Lung (tissue), 12 donors: Measurements from ENCODE around the gene ARHGAP28. TPM values are rescaled to one million over a fixed set of nuclear protein-coding genes. Genes with fewer than 3 reads are reported as not detected.

ENCODE experiments used
- ATAC-seq: fragments of 200-7000 bp; cut with Tn5 transposase; one replicate; pipeline ENCODE4 v1.9.1; 2020; ENCODE audit warnings: moderate number of reproducible peaks; ENCODE audit not compliant: insufficient read depth, low FRiP score
- DNase-seq, 3 donors: peaks; one replicate each; pipeline ENCODE4 v3.0.0-alpha.2; 2013 to 2017
- H3K27ac ChIP-seq, 2 donors: one replicate each; pipeline ENCODE4 v1.5.1; 2013; ENCODE audit warnings: mild to moderate bottlenecking in 2 of 2, moderate library complexity in 2 of 2, control low read depth in 1 of 2, inconsistent platforms in 1 of 2, low read depth in 1 of 2, low read length in 1 of 2
- H3K27me3 ChIP-seq, 3 donors: one replicate each; pipeline ENCODE4 v1.5.1; 2013; ENCODE audit warnings: low read length in 2 of 3; ENCODE audit not compliant: control insufficient read depth in 3 of 3, insufficient read depth in 3 of 3
- H3K36me3 ChIP-seq, 4 donors: one replicate each; pipeline ENCODE4 v1.5.1; 2013; ENCODE audit warnings: low read length in 4 of 4, mild to moderate bottlenecking in 1 of 4, moderate library complexity in 1 of 4; ENCODE audit not compliant: control insufficient read depth in 4 of 4, insufficient read depth in 4 of 4
- H3K4me1 ChIP-seq, 5 donors: one replicate each; pipeline ENCODE4 v1.5.1; 2013; ENCODE audit warnings: low read length in 5 of 5, mild to moderate bottlenecking in 2 of 5, moderate library complexity in 1 of 5; ENCODE audit not compliant: control insufficient read depth in 5 of 5, insufficient read depth in 5 of 5
- H3K4me3 ChIP-seq: one replicate; pipeline ENCODE4 v1.5.1; 2013; ENCODE audit warnings: mild to moderate bottlenecking, control low read depth, moderate library complexity
- H3K9ac ChIP-seq, 2 donors: one replicate each; pipeline ENCODE4 v1.5.1; 2013; ENCODE audit warnings: low read length in 2 of 2, control low read depth in 1 of 2; ENCODE audit not compliant: insufficient read depth in 1 of 2
- H3K9me3 ChIP-seq, 4 donors: one replicate each; pipeline ENCODE4 v1.5.1; 2013; ENCODE audit warnings: low read length in 3 of 4, mild to moderate bottlenecking in 1 of 4, moderate library complexity in 1 of 4; ENCODE audit not compliant: control insufficient read depth in 4 of 4, insufficient read depth in 3 of 4
- WGBS, 2 donors: extraction: QIAGEN DNeasy Blood & Tissue Kit; methylation state at CpG; one replicate each; pipeline ENCODE4 v1.1.7; 2013; 5-methylcytosine and 5-hydroxymethylcytosine counted together
- polyA plus RNA-seq, 2 donors: library from polyadenylated mRNA; stranded (reverse); fragments of 200-250 nt; gene quantifications; one replicate each; pipeline ENCODE4 v1.2.1, GENCODE V29; 2013
- total RNA-seq, 2 donors: library from RNA; depleted of rRNA in 1 of 2; stranded (reverse); fragments of >200 nt in 1 of 2; gene quantifications; one replicate each; pipeline ENCODE4 v1.2.1, GENCODE V29; 2014 to 2021
- TF ChIP-seq, protein P1 (sequence below): IDR thresholded peaks from 2 replicates; pipeline ENCODE4 v1.5.1; 2012; ENCODE audit warnings: mild to moderate bottlenecking; ENCODE audit errors: control extremely low read depth, extremely low read depth
- donor health status: control.
- donor health status: control.
- donor health status: Bipolar disorder and iron deficiency.
- donor health status: healthy.
- donor health status: DM: yes; HTN: yes; CAD: no.

The ARHGAP28 gene
- total and polyA plus RNA-seq, 4 donors = 1.4 to 123 (median 5.6) TPM

DNA sequence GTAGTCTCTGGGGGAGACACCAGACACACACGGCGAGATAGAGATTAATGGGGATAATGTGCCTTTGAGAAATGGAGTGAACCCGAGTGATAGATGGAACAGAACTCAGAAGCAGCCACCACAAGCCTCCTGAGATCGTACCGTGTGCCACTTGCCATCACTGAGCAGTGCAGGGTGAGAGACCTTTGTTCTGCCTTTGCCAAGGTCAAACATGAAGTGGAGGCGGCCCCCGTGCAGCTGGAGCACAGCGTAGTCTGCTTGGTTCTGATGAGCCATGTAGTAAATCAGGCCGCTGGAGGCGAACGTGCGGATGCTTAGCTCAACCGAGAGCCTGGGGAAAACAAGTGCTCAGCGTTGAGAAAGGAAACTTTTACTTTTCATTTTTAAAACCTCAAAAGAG is 221.1 kb downstream of the ARHGAP28 start:
- Histone ChIP-seq H3K9me3 (no peaks in the 10 kb centered on the region), H3K27me3 (no peaks in the 10 kb centered on the region), H3K4me3 (no peak overlapping the region), H3K36me3 (no peaks in the 10 kb centered on the region), H3K4me1 (peaks cover 0 to 32% (median 0%) of the 10 kb centered on the region in 5 donors), H3K9ac (no peak overlapping the region), H3K27ac (no peak overlapping the region)
- TF ChIP-seq, protein P1, sequence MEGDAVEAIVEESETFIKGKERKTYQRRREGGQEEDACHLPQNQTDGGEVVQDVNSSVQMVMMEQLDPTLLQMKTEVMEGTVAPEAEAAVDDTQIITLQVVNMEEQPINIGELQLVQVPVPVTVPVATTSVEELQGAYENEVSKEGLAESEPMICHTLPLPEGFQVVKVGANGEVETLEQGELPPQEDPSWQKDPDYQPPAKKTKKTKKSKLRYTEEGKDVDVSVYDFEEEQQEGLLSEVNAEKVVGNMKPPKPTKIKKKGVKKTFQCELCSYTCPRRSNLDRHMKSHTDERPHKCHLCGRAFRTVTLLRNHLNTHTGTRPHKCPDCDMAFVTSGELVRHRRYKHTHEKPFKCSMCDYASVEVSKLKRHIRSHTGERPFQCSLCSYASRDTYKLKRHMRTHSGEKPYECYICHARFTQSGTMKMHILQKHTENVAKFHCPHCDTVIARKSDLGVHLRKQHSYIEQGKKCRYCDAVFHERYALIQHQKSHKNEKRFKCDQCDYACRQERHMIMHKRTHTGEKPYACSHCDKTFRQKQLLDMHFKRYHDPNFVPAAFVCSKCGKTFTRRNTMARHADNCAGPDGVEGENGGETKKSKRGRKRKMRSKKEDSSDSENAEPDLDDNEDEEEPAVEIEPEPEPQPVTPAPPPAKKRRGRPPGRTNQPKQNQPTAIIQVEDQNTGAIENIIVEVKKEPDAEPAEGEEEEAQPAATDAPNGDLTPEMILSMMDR = no peak
- no peak for ATAC-seq
- no peak for DNase-seq
- 88 to 89% methylated on average over 14 of the region's 14 CpGs for WGBS, 2 donors

DNA sequence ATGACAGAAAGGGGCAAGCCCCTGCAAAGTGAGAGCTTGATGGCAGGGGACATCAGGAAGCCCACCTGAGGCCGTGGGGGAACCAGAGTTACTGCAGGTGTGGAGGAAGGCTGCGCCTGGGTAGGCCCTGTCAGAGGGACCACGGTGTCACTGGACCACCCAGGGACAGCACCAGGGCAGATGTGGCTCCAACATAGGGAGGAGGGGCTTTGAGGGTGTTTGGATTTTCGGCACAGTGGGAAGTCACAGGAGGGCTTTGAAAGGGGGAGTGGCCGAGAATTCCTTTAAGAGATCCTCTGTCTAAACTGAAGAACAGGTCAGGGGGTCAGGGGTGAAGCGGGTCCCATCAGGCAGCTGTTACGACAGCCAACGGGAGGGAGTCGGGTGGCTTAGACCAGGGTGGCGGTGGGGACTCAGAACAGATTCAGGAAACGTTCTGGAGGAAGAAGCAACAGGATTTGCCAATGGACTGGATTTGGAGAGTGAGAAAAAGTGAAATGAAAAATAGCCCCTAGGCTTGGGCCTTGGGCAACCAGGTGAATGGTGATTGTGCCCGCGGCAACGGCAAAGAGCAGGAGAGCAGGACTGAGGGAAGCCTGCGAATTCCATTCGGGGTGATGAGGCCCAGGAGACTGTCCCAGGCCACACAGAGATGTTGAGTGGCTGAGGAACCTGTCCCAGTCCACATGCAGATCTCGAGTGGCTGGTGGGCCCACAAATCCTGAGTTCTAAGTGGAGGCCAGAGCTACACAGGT is 222.0 kb downstream of the ARHGAP28 start:
- Histone ChIP-seq H3K27ac (no peak overlapping the region), H3K27me3 (no peaks in the 10 kb centered on the region), H3K4me1 (peaks cover 0 to 32% (median 0%) of the 10 kb centered on the region in 5 donors), H3K9ac (no peak overlapping the region), H3K9me3 (no peaks in the 10 kb centered on the region), H3K4me3 (no peak overlapping the region), H3K36me3 (no peaks in the 10 kb centered on the region)
- TF ChIP-seq, protein P1 = no peak
- ATAC-seq (no peak), DNase-seq (no peak)
- WGBS, 2 donors = 82 to 87% methylated on average over 17 of the region's 17 CpGs

DNA sequence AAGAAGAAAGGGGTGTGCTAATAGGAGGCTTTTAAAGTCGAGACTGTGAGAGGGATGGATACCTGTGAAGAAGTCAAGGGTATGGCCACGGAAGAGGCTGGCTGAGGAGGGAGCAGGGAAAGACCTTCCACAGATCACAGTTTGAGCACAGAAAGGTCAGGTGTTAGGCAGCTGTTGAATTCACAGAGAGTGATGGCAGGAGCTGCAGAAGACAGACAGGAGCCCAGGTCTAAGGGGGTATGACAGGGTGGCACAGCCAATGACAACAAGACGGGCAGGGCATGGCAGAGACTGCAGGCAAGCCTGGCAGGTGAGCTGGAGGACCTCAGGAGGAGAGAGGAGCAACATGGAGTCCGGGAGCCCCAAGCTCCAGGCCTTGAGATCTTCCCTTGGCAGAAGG is 225.0 kb downstream of the ARHGAP28 start:
- Histone ChIP-seq H3K4me1 (peaks cover 0 to 8% (median 0%) of the 10 kb centered on the region in 5 donors), H3K27me3 (no peaks in the 10 kb centered on the region), H3K4me3 (no peak overlapping the region), H3K36me3 (no peaks in the 10 kb centered on the region), H3K9ac (no peak overlapping the region), H3K9me3 (no peaks in the 10 kb centered on the region), H3K27ac (no peak overlapping the region)
- ATAC-seq (no peak), DNase-seq (no peak)
- 90 to 94% methylated on average over 4 of the region's 4 CpGs for WGBS, 2 donors
- TF ChIP-seq, protein P1 = no peak
